Ishikawa (cell line): ENCODE results near the gene SH3TC1.

Experiments
- CEBPB ChIP-seq: IDR thresholded peaks from 2 replicates; pipeline ENCODE4 v1.6.1; 2012
- CREB1 ChIP-seq: IDR thresholded peaks from 2 replicates; pipeline ENCODE4 v1.6.1; 2012; ENCODE audit warnings: low read depth
- EGR1 ChIP-seq: IDR thresholded peaks from 2 replicates; pipeline ENCODE4 v1.6.1; 2012
- EP300 ChIP-seq: IDR thresholded peaks from 2 replicates; pipeline ENCODE4 v1.6.1; 2012; ENCODE audit warnings: borderline replicate concordance
- FOXM1 ChIP-seq: IDR thresholded peaks from 2 replicates; pipeline ENCODE4 v1.6.1; 2012; ENCODE audit warnings: low read depth, borderline replicate concordance
- NFIC ChIP-seq: IDR thresholded peaks from 2 replicates; pipeline ENCODE4 v1.6.1; 2012
- RAD21 ChIP-seq: IDR thresholded peaks from 2 replicates; pipeline ENCODE4 v1.6.1; 2012; ENCODE audit warnings: low read depth
- TAF1 ChIP-seq: IDR thresholded peaks from 2 replicates; pipeline ENCODE4 v1.6.1; 2012; ENCODE audit warnings: low read depth, mild to moderate bottlenecking
- TCF12 ChIP-seq: IDR thresholded peaks from 2 replicates; pipeline ENCODE4 v1.6.1; 2012; ENCODE audit warnings: low read depth
- TEAD4 ChIP-seq: IDR thresholded peaks from 2 replicates; pipeline ENCODE4 v1.6.1; 2012
- YY1 ChIP-seq: IDR thresholded peaks from 2 replicates; pipeline ENCODE4 v1.6.1; 2012; ENCODE audit warnings: low read depth
- ZBTB7A ChIP-seq: IDR thresholded peaks from 2 replicates; pipeline ENCODE4 v1.6.1; 2012; ENCODE audit warnings: low read depth
- TF ChIP-seq, protein P1 (sequence below): IDR thresholded peaks from 2 replicates; pipeline ENCODE4 v1.6.1; 2012
- TF ChIP-seq, protein P2 (sequence below): IDR thresholded peaks from 2 replicates; pipeline ENCODE4 v1.6.1; 2012
- TF ChIP-seq, protein P3 (sequence below): IDR thresholded peaks from 2 replicates; pipeline ENCODE4 v1.6.1; 2012; ENCODE audit warnings: low read depth, mild to moderate bottlenecking

The SH3TC1 gene

DNA sequence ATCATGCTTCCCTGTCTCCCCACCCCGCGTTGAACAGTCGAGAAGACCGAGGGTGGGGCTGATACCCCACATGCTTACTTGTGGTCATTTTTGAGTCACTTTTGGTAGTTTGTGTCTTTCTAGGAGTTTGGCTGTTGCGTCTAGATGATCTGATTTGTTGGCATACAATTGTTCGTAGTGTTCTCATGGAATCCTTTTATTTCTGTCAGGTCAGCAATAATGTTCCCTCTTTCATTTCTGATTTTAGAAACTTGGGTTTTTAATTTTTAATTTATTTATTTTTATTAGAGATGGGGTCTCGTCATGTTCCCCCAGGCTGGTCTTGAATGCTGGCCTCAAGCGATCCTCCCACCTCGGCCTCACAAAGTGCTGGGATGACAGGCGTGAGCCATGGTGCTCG, 30.9 kb downstream of the SH3TC1 start:
- TF ChIP-seq, protein P1, sequence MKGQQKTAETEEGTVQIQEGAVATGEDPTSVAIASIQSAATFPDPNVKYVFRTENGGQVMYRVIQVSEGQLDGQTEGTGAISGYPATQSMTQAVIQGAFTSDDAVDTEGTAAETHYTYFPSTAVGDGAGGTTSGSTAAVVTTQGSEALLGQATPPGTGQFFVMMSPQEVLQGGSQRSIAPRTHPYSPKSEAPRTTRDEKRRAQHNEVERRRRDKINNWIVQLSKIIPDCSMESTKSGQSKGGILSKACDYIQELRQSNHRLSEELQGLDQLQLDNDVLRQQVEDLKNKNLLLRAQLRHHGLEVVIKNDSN, result no peak
- TF ChIP-seq EGR1 (no peak), YY1 (no peak), CEBPB (no peak), NFIC (no peak), TAF1 (no peak), EP300 (no peak), FOXM1 (no peak), CREB1 (no peak)
- TF ChIP-seq, protein P2, sequence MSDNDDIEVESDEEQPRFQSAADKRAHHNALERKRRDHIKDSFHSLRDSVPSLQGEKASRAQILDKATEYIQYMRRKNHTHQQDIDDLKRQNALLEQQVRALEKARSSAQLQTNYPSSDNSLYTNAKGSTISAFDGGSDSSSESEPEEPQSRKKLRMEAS, result no peak
- TF ChIP-seq, protein P3, sequence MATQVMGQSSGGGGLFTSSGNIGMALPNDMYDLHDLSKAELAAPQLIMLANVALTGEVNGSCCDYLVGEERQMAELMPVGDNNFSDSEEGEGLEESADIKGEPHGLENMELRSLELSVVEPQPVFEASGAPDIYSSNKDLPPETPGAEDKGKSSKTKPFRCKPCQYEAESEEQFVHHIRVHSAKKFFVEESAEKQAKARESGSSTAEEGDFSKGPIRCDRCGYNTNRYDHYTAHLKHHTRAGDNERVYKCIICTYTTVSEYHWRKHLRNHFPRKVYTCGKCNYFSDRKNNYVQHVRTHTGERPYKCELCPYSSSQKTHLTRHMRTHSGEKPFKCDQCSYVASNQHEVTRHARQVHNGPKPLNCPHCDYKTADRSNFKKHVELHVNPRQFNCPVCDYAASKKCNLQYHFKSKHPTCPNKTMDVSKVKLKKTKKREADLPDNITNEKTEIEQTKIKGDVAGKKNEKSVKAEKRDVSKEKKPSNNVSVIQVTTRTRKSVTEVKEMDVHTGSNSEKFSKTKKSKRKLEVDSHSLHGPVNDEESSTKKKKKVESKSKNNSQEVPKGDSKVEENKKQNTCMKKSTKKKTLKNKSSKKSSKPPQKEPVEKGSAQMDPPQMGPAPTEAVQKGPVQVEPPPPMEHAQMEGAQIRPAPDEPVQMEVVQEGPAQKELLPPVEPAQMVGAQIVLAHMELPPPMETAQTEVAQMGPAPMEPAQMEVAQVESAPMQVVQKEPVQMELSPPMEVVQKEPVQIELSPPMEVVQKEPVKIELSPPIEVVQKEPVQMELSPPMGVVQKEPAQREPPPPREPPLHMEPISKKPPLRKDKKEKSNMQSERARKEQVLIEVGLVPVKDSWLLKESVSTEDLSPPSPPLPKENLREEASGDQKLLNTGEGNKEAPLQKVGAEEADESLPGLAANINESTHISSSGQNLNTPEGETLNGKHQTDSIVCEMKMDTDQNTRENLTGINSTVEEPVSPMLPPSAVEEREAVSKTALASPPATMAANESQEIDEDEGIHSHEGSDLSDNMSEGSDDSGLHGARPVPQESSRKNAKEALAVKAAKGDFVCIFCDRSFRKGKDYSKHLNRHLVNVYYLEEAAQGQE, result no peak

DNA sequence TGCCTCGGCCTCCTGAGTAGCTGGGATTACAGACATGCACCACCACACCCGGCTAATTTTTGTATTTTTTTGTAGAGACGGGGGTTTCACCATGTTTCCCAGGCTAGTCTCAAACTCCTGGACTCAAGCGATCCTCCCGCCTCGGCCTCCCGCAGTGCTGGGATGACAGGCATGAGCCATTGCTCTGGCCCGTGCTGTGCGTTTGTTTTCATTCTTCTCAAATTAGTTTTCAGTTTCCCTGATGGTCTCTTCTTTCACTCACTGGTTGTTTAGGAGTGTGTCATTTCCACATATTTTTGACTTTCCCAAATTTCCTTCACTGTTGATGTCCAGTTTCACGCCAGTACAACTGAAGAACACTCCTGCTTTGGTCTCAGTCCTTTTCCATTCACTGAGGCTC, 31.8 kb downstream of the SH3TC1 start:
- no peak for TF ChIP-seq EGR1
- TF ChIP-seq TCF12, result no peak
- TF ChIP-seq, protein P1, result no peak
- no peak for TF ChIP-seq CREB1
- no peak for TF ChIP-seq TAF1
- TF ChIP-seq YY1, result no peak
- TF ChIP-seq FOXM1, result no peak
- TF ChIP-seq ZBTB7A, result no peak
- TF ChIP-seq NFIC, result no peak
- no peak for TF ChIP-seq TEAD4
- TF ChIP-seq EP300, result no peak
- no peak for TF ChIP-seq RAD21
- no peak for TF ChIP-seq CEBPB
- TF ChIP-seq, protein P2, result no peak
- TF ChIP-seq, protein P3, result no peak

DNA sequence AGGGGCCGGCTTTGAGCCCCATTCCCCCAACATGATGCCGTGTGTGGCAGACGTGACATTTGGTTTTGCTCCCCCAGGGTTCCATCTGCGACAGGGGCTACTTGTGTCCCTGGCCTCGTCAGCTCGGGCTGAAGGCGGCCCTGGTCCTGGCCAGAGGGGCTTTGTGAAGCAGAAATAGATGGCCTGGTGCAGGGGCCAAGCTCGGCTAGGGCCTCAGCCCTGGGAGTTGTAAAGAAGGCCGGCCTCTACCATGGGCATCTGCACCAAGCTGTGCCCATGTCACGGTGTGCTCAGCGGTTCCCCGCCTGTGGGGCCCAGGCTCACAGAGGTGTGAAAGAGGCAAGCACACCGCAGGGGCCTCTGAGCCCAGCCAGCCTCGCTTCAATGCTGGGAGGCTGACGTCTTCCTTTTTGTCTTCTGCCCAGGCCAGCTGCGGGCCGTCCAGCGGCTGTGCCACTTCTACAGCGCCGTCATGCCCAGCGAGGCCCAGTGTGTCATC, 32.5 kb downstream of the SH3TC1 start:
- TF ChIP-seq, protein P2, result peak; percentile 33; the same call in 1 of the 2 replicates
- no peak for TF ChIP-seq CEBPB

DNA sequence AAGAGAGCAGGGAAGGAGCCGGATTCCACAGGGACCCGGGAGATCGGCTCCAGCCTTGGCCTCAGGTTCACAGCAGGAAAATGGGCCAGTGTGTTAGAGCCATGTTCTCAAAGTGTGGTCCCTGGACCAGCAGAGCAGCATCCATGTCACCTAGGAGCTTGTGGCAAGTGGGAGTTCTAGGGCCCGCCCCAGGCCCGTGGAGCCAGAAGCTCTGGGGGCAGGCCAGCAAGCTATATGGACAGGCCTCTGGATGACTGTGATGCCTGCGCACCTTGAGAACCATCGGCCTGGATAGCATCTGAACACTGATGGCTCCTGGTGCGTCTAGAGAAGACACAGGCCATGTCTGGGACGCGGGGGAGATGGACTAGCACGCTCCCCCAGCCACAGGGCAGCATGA, 33.7 kb downstream of the SH3TC1 start:
- TF ChIP-seq ZBTB7A (no peak), TAF1 (no peak), TEAD4 (no peak), YY1 (no peak), EP300 (no peak), FOXM1 (no peak), CREB1 (no peak), EGR1 (no peak), NFIC (no peak), CEBPB (no peak), RAD21 (no peak), TCF12 (no peak)
- TF ChIP-seq, protein P1, result no peak
- TF ChIP-seq, protein P3, result no peak
- TF ChIP-seq, protein P2, result no peak
